ENCODE data around the gene CNIH2.
A peak's percentile ranks its signal among the peaks of the same experiment; 100 is the strongest.
"Not testable (repeated sequence)": the region's sequence is repeated elsewhere in the genome, so short reads cannot be mapped to it uniquely, and the experiment has no call there.

The CNIH2 gene

DNA sequence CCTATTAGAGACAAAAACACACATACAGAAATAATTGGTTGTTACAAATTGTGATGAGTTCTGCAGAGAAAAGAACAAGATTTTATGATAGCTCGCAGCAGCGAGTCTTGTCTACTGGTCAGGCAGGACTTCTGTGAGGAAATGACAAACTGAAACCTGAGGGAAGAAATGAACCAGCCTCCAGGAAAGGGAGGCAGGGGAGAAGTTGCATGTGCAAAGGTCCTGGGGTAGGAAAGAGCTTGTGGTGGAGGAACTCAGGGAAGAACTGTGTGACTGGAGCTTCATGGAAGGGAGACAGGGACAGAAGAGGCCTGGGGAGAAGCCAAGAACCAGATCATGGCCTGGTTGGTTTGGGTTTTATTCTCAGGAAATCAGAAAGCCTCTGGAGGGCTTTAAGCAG is 18.8 kb upstream of the CNIH2 start:
- DNase-seq (ENCODE audit: low spot score), result no peak

DNA sequence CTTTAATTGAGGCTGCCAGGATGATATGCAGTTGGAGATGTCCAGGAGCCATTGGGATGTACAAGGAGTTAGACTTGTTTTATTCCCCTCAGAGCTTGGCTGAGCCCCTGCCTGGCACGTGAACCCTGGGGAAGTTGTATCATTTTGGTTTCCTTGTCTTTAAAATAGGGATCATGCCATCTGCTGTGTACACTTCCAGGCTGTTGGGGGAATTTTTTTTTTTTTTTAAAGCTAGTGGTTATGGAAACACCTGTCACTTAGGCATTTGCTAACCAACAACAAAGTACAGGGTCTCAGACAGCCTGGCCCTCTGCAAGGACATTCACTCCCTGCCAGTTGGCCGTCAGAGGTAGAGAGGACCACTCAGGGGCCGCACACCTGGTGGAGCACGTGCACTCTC is 18.0 kb upstream of the CNIH2 start:
- no peak for DNase-seq (ENCODE audit: low spot score)

DNA sequence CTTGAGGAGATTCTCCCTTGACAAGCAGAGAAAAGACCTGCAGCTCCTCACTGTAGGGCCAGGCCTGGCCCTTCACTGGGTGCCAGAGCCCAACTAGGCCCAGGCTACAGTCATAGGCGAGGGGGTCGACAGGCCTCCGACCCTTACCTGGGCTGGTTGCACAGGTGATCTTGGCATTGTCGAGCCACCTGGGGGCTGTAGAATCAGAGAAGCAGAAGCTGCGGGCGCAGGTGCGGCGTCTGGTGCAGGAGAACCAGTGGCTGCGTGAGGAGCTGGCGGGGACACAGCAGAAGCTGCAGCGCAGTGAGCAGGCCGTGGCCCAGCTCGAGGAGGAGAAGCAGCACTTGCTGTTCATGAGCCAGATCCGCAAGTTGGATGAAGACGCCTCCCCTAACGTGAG is 16.4 kb upstream of the CNIH2 start:
- no peak for DNase-seq (ENCODE audit: low spot score)

DNA sequence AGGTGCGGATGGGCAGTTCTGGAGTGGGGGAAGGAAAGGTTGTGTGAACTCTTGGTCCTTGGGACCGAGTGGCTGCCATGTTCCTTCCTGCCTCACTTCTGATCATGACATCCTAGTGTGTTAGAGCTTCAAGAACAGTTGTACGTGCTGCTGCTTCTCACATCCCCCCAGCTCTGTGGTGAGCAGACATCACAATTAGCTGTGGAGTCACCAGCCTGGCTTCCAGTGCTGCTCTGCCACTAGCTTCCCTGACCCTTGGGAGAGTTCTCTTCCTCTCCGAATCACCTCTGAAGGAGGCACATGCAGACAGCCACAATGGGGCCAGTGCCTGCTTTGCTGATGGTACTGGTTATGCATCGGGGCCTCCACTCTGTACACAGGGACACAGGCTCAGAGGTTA is 15.8 kb upstream of the CNIH2 start:
- DNase-seq (ENCODE audit: low spot score), result no peak

DNA sequence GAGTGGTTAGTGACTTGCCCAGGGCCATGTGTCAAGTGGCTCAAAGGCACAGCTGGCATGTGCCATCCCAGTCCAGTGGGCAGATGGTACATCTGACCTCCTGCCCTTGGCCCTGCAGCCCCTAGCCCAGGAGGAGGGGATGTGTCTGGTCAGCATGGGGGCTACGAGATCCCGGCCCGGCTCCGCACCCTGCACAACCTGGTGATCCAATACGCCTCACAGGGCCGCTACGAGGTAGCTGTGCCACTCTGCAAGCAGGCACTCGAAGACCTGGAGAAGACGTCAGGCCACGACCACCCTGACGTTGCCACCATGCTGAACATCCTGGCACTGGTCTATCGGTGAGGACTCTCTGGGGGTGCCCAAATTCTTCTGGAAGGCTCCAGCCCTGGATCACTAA is 15.3 kb upstream of the CNIH2 start:
- no peak for DNase-seq (ENCODE audit: low spot score)

DNA sequence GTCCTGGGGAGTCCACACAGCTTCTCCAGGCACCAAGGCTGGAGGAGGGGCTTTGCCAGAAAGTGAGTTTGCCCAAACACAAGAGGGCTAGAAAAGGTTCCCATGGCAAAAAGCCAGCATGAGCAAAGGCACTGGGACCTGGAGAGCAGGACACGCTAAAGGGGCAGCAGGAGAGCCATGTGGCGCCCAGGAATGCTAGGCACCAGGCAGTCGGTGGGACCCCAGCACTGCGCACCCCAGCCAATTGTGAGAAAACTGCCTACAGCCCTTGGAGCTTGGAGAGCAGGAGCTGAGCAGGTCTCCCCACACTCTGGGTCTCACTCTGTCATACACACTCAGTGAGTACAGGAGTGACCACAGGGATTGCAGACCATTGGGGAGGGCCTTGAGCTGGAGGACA is 14.7 kb upstream of the CNIH2 start:
- DNase-seq (ENCODE audit: low spot score), result no peak

DNA sequence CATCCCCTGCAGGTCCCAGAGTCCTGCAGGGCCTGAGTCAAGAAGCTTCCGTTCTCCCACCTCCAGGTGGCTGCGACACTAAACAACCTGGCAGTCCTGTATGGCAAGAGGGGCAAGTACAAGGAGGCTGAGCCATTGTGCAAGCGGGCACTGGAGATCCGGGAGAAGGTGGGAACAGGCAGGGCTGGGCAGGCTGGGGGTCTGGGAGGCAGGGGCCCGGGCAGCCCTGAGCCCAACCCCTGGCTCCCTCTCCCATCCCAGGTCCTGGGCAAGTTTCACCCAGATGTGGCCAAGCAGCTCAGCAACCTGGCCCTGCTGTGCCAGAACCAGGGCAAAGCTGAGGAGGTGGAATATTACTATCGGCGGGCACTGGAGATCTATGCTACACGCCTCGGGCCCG is 14.2 kb upstream of the CNIH2 start:
- DNase-seq (ENCODE audit: low spot score), result no peak

DNA sequence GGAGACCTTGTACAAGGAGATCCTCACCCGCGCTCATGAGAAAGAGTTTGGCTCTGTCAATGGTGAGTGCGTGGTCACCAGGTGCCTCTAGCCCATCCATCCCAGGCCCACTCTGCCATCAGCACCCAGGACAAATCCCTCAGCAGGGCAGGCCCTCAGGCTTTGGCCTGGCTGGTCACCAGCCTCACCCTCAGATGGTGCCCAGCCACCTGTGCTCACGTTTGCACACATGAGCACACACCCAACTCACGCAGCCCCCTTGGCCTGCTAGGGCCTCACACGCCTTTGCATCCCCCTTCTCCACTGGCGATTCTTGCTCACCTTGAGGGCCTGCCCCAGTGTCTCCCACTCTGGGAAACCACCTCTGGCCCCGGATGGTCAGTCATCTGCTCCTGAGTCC is 13.6 kb upstream of the CNIH2 start:
- DNase-seq (ENCODE audit: low spot score), result no peak

DNA sequence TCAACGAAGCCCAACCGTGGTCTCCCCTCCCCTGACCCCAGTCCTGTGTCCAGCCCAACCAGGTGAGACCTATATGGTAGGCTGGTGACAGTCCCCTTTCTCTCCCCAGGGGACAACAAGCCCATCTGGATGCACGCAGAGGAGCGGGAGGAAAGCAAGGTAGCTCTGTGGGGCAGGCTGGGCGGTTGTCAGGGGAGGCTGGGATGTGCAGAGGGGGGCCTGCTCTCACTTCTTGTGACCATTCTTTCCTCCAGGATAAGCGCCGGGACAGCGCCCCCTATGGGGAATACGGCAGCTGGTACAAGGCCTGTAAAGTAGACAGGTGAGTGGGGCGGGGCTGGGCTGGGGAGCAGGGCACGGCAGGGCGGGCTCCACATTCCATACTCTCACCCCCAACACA is 13.1 kb upstream of the CNIH2 start:
- DNase-seq (ENCODE audit: low spot score), result peak; percentile 24

DNA sequence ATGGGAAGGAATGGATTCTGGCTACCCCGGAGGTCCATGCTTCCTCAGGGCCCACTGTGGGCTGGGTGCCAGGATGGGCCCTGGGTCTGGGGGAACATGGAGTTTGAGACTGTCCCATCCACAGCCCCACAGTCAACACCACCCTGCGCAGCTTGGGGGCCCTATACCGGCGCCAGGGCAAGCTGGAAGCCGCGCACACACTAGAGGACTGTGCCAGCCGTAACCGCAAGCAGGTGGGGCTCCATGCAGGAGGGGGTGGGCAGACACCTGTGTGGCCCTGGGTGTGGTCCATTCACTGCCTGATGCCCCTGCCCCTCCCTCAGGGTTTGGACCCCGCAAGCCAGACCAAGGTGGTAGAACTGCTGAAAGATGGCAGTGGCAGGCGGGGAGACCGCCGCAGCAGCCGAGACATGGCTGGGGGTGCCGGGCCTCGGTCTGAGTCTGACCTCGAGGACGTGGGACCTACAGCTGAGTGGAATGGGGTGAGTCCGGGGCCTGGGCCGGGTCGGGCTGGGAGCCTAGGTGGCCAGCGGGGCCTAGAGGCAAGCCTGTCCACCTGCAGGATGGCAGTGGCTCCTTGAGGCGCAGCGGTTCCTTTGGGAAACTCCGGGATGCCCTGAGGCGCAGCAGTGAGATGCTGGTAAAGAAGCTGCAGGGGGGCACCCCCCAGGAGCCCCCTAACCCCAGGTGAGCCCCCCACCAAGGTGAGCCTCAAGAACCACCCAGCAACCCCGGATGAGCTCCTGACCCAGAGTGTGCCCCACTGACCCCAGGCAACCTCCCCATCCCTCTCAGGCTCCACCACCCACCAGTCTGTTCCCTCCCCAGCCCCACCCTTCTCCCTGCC is 12.2 kb upstream of the CNIH2 start:
- no peak for DNase-seq (ENCODE audit: low spot score)

DNA sequence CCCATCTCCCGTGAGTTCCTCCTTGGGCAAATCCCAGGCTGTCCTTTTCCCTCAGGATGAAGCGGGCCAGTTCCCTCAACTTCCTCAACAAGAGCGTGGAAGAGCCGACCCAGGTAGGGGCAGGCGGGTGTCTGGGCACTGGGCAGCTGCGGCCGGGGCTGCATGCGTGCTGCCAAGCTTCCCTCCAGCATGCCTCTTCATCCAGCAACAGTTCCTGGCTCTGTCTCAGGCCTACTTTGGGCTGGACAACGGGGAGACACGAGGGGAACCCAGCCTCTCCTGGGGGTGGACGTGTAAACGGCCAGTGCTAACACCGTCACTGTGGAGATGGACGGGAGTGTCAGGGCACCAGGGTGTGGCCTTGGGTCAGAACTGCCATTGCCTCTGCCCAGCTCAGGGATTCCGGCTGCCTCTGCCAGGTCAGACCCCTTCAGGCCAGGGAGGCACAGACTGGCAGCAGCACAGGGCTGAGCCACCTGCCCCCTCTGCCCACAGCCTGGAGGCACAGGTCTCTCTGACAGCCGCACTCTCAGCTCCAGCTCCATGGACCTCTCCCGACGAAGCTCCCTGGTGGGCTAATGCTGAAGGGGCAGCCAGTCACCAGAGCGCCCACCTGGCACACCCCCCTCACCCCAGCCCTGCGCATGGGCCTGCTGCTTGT is 11.5 kb upstream of the CNIH2 start:
- no peak for DNase-seq (ENCODE audit: low spot score)

DNA sequence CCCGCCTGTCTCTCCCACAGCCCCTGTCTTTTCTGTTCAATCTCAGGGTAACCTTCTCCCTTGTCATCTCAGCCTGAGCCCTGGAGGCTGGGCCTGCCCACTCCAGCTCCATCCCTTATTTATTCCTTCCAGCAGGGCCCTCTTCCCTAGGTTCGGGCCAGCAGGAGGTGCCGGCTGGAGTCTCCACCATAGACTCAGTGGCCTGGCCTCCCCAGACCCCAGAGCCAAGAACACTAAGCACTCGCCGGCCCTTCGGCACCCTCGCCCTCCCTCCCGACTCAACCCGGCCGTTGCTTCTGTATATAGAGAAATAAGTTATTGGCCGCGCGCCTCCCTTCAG is 11.0 kb upstream of the CNIH2 start:
- DNase-seq (ENCODE audit: low spot score), result no peak

DNA sequence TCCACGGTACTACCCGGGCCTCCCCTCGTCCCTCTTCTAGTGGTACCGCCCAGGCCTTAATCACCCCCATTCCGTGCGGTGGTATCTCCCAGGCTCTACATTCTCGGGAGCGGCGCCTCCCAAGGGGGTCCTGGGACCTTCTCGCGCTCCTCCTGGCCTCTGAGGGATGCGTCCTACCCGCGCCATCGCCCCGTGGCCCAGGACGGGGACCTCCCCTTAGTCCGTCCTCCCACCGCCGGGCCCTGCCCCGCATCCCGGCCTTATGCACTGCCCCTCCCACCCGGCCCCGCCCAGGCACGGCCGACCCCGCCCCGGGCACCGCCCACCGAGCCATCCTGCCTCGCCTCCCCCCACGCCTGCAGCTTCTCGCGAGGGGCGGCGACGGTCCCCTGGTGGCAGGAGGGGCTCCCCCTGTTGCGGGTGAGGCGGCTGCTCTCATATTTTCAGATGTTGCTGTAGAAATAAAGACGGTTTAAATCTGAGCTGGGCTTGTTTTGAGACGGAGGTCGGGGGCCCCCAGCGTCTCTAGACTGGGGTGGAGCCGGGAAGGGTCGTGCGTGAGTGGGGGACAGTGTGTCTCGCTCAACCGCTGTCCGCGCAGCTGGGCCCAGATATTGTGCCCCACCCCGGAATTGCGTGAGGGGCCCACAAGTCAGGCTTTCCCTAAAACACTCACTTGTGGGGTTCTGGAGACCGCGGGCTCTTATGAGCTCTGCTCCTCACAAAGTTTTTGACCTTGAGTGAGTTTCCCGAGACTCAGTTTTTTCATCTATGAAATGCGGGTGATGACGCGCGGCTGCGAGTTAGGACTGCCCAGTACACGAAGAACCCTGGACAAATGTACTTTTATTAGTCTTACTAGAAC is 10.4 kb upstream of the CNIH2 start:
- DNase-seq (ENCODE audit: low spot score), result peak; percentile 79

DNA sequence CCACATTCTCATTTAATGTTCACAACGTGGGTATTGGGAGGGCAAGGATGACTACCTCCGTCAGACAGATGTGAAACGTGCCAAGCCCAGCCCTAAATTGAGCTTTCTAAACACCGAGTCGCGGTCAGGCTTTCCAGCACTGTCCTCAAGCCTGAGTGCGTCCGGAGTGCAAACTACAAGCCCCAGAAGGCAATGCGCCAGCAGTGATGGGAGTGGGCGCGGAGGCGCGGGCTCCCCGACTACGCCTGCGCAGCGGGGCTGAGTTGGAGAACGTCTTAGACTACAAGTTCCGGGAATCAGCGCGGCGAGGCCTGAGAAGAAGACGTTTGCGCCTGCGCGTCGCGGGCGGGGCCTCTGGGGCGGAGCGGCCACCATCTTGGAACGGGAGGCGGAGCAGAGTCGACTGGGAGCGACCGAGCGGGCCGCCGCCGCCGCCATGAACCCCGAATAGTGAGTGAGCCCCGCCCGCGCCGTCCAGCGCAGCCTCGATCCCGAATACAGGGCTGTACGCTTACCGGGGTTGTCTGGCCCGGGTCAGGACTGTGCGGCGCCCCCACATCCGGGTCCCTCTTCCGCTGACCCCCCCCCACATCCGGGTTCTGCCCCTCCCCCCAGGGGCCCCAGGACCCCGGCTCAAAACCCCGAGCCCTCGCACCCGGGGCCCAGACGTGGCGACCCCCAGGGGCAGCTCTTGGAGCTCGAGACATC is 9.6 kb upstream of the CNIH2 start, which contains the start of gene RAB1B:
TSS of gene RAB1B (plus strand) at position 396 of the 708 bp plus-strand sequence. CDS start at position 437, 41 bp downstream.
- peak; percentile 100 for DNase-seq (ENCODE audit: low spot score)

DNA sequence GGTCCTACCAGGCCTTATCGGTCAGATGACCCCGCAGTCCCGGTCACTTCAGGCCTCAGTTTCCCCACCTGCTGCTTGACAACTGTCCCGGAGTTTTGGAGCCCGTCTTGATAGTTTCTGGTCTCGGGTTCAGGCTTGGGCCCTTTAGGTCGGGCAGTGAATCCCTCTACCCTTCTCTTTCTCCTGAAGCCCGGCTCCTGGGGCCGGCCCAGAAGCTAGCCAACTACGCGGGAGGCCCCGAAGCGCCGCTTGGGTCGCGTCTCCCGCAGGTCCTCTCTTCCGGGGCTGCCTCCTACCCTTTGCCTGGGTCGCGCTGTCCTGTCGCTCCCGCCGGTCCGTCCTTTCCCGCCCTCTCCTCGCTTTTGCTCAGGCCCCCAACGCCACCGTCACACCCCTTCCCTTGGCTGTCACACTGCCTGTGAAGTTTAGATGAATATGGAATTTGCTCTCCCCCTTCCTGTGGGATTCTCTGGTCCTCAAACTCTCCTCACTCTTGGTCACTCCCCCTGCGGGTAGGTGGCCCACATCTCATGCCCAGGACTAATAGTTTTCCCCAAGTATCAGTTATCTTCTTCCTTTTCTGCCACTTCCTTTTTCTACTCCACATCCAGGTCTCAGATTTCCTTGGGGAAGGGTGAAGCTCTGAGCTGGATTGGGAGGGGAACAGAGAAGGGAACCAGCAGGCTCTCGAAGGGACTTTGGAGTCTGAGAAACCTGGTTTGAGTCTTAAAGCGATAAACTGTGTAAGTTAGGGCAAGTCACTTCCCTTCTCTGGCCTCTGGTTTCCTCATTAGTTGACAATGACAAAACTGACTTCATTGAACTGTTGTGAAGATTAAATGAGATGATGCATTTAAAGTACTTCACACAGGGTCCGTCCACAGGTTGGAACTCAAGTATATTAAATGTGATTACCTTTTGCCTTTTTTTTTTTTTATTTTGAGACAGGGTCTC is 8.7 kb upstream of the CNIH2 start:
- DNase-seq (ENCODE audit: low spot score), result peak; percentile 32

DNA sequence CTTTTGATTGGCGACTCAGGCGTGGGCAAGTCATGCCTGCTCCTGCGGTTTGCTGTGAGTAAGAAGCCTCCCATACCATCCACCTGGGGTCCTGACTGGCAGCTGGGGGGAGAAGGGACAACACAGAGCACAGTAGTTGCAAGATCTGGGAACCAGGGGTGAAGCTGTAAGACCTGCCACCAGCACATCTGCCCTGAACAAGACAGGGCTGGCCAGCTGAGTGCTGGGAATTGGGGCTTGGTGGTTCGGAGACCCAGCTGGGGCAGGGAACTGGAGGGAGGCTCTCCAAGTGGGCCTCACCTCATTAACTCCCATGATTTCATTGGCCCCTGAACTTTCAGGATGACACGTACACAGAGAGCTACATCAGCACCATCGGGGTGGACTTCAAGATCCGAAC is 6.2 kb upstream of the CNIH2 start:
- no peak for DNase-seq (ENCODE audit: low spot score)

DNA sequence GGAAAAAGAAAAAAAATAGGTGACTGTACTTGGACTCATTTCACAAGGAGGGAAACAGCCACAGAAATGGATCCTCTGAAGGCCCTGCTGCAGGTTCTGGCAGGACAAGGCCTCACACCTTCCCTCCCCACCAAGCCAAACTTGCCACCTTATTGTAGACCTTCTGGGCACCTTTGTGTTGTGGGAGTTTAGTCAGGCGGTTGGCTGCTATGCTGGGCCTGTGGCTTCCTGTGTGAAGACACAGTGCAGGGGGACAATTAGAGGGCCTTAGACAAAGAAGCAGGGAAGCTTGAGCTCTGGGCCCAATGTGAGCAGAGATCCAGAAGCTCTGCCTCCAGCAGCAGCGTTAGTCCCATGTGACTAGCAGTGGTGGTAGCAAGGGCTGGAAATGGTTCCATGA is 5.4 kb upstream of the CNIH2 start:
- no peak for DNase-seq (ENCODE audit: low spot score)

DNA sequence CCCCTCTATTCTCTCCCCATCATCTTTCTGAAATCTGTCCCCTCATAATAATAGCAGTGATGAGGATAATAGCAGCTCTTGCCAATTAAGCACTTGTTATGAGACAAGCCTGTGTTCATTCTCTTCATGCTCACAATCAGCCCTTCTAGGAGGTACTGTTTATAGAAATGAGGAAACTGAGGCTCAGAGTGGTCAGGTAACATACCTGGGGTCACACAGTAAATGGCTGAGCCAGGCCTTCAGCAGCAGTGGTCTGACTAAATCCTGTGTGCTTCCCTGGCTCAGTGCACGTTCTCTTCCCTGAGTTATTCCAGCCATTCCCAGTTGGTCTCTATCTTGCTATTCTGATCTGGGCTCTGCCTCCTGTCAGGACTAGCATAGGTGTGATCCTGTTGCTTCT is 3.8 kb upstream of the CNIH2 start:
- no peak for DNase-seq (ENCODE audit: low spot score)

DNA sequence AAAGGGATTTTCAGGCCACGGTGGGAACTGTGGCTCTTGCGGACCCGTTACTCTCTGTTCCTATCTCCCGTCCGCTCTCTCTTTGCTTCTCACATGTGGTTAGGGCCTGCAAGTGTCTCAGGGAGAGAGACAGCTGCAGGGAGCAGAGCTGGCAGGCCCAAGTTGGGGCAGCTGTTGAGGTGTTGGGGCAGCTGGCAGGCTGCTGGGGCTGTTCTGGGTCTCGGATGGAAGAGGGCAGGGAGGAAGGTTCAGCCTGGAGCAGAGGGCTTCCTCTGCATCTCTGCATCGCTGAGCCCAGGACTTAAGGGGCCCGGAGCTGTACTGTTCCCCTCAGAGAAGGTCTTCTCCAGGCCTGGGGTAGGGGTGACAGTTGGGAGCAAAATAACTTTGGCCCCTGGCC is 2.6 kb upstream of the CNIH2 start:
- DNase-seq (ENCODE audit: low spot score), result no peak

DNA sequence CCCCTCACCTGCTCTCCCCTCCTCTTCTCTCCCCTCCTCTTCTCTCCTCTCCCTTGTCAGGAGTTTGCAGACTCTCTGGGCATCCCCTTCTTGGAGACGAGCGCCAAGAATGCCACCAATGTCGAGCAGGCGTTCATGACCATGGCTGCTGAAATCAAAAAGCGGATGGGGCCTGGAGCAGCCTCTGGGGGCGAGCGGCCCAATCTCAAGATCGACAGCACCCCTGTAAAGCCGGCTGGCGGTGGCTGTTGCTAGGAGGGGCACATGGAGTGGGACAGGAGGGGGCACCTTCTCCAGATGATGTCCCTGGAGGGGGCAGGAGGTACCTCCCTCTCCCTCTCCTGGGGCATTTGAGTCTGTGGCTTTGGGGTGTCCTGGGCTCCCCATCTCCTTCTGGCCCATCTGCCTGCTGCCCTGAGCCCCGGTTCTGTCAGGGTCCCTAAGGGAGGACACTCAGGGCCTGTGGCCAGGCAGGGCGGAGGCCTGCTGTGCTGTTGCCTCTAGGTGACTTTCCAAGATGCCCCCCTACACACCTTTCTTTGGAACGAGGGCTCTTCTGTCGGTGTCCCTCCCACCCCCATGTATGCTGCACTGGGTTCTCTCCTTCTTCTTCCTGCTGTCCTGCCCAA is 1.9 kb upstream of the CNIH2 start:
- no peak for DNase-seq (ENCODE audit: low spot score)

DNA sequence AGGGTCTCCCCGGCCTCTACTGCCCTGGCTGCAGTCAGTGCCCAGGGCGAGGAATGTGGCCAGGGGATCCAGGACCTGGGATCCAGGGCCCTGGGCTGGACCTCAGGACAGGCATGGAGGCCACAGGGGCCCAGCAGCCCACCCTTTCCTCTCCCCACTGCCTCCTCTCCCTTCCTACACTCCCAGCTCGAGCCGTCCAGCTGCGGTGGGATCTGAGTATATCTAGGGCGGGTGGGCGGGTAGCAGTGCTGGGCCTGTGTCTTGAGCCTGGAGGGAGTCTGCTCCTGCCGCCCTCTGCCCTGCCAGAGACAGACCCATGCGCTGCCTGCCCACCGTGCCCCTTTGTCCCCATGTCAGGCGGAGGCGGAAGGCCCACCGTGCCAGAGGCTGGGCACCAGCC is 1.4 kb upstream of the CNIH2 start:
- DNase-seq (ENCODE audit: low spot score), result not testable (repeated sequence)
